Central memory CD8-positive, alpha-beta T cell (primary cell): ENCODE data around the gene DHFR.
A peak's percentile ranks its signal among the peaks of the same experiment; 100 is the strongest.

Experiments
- ATAC-seq: fragments of 150-1000 bp; cut with Tn5 transposase; replicated peaks from 2 replicates; pipeline ENCODE4 v1.10.0; 2022; ENCODE audit warnings: mild to moderate bottlenecking, moderate FRiP score, moderate number of reproducible peaks; ENCODE audit not compliant: poor library complexity, severe bottlenecking; ENCODE audit errors: extremely low read depth
- DNase-seq, 2 donors: peaks; one replicate each; pipeline ENCODE4 v3.0.0; 2021; ENCODE audit warnings: low spot score in 2 of 2
- H3K27ac Mint-ChIP-seq: one replicate; pipeline ENCODE4 v1.8.0; 2022; ENCODE audit warnings: low read depth, mild to moderate bottlenecking, moderate library complexity, mixed read lengths
- H3K27me3 Mint-ChIP-seq: one replicate; pipeline ENCODE4 v1.8.0; 2022; ENCODE audit warnings: mixed read lengths
- H3K36me3 Mint-ChIP-seq: one replicate; pipeline ENCODE4 v1.8.0; 2022; ENCODE audit warnings: mild to moderate bottlenecking, moderate library complexity, mixed read lengths; ENCODE audit not compliant: insufficient read depth
- H3K4me1 Mint-ChIP-seq: one replicate; pipeline ENCODE4 v1.8.0; 2022; ENCODE audit warnings: mixed read lengths
- H3K4me3 Mint-ChIP-seq: one replicate; pipeline ENCODE4 v1.8.0; 2022; ENCODE audit warnings: mild to moderate bottlenecking, moderate library complexity, mixed read lengths
- H3K9me3 Mint-ChIP-seq: one replicate; pipeline ENCODE4 v1.8.0; 2022; ENCODE audit warnings: mixed read lengths

DHFR gene

DNA sequence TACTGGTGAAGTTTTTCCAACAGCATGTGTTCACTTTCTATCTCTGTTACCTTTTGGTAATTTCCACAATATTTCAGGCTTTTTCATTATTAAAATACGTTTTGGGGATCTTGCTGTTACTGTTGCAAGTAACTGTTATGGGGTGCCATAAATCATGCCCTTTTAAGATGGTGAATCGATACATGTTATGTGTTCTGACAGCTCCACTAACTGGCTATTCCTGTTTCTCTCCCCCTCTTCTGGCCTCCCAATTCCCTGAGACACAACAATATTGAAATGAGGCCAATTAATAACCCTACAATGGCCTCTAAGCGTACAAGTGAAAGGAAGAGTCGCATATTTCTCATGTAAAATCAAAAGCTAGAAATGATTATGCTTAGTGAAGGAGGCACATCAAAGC lies 13.4 kb downstream of the DHFR start:
- DNase-seq (no peak), ATAC-seq (no peak)
- Mint-ChIP-seq H3K27ac (no peak overlapping the region), H3K9me3 (no peaks in the 10 kb centered on the region), H3K4me1 (peaks cover 15% of the 10 kb centered on the region), H3K27me3 (no peaks in the 10 kb centered on the region), H3K36me3 (peaks cover 40% of the 10 kb centered on the region), H3K4me3 (no peak overlapping the region)

DNA sequence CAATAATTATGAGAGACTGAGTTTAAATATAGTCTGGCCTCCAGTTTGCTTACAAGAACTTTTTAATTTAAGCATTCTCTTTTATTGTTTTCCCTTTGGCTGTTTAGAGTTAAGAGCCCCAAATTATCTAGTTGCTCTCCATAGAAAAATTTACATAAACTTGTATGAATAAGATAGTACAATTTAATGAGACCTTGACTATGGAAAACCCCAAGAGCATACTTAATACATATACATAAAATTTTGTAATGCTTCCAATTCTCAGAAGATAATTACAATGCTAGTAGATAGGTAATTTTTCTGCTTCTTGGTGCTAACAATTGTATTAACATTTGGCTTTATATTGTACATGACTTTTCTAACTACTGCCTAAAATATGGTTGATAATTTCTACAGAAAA lies 20.6 kb downstream of the DHFR start:
- Mint-ChIP-seq H3K36me3 (peaks cover 32% of the 10 kb centered on the region), H3K4me3 (no peak overlapping the region), H3K4me1 (peaks cover 5% of the 10 kb centered on the region), H3K9me3 (no peaks in the 10 kb centered on the region), H3K27me3 (no peaks in the 10 kb centered on the region), H3K27ac (no peak overlapping the region)
- ATAC-seq: no peak
- DNase-seq: no peak

DNA sequence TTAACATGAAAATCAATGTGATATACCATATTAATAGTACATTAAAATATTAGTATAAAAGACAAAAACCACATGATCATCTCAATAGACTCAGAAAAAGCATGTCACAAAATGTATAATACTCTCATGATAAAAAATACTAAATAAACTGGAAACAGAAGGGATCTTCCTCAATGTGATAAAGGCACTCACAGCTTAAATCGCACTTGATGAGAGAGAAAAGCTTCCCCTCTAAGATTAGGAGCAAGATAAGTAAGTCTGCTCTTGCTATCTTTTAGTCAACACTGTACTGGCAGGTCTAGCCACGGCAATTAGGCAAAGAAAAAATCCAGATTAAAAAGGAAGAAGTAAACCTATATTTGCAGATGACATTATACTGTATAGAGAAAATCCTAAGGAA lies 22.1 kb downstream of the DHFR start:
- no peaks in the 10 kb centered on the region for H3K9me3 Mint-ChIP-seq
- no peak for DNase-seq
- H3K4me3 Mint-ChIP-seq: no peak overlapping the region
- no peak overlapping the region for H3K27ac Mint-ChIP-seq
- no peak for ATAC-seq
- H3K27me3 Mint-ChIP-seq: no peaks in the 10 kb centered on the region
- no peaks in the 10 kb centered on the region for H3K4me1 Mint-ChIP-seq
- peaks cover 29% of the 10 kb centered on the region for H3K36me3 Mint-ChIP-seq

- H3K27me3 Mint-ChIP-seq: no peaks in the 10 kb centered on the region
- H3K9me3 Mint-ChIP-seq: no peaks in the 10 kb centered on the region
- peaks cover 22% of the 10 kb centered on the region for H3K36me3 Mint-ChIP-seq
- ATAC-seq (no peak), DNase-seq (no peak)
- H3K4me1 Mint-ChIP-seq: no peaks in the 10 kb centered on the region
- H3K27ac Mint-ChIP-seq: peak overlapping the region; percentile 10
- H3K4me3 Mint-ChIP-seq: no peak overlapping the region
Measured at GRCh38 chr5:80631278-80632259, 23.2 kb downstream of the DHFR start.

- H3K36me3 Mint-ChIP-seq: peaks cover 16% of the 10 kb centered on the region
- no peak overlapping the region for H3K27ac Mint-ChIP-seq
- H3K9me3 Mint-ChIP-seq: no peaks in the 10 kb centered on the region
- ATAC-seq (no peak), DNase-seq (no peak)
- no peaks in the 10 kb centered on the region for H3K27me3 Mint-ChIP-seq
- no peaks in the 10 kb centered on the region for H3K4me1 Mint-ChIP-seq
- no peak overlapping the region for H3K4me3 Mint-ChIP-seq
Measured at GRCh38 chr5:80629281-80629680, 25.5 kb downstream of the DHFR start.

GRCh38 chr5:80625230-80625629 lies 29.6 kb downstream of the DHFR start:
- Mint-ChIP-seq H3K9me3 (no peaks in the 10 kb centered on the region), H3K27ac (no peak overlapping the region), H3K27me3 (no peaks in the 10 kb centered on the region), H3K36me3 (peaks cover 7% of the 10 kb centered on the region), H3K4me3 (no peak overlapping the region), H3K4me1 (no peaks in the 10 kb centered on the region)
- DNase-seq (no peak), ATAC-seq (no peak)

DNA sequence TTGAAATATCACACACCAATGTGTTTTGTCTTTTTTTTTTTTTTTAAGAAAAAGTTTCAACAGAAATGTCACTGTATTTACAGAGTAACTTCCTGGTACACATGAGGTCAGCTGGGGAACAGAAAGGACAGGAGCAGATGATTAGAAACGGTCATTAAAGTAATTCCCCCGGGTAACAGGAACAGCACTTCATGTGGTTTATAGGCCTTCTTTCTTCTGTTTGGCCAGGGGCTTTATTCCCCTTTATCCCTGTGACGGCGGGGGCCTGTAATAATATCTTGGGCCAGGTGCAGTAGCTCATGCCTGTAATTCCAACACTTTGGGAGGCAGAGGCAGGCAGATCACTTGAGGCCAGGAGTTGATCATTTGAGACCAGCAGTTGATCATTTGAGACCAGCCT lies 30.8 kb downstream of the DHFR start:
- Mint-ChIP-seq H3K27ac (no peak overlapping the region), H3K4me3 (no peak overlapping the region), H3K9me3 (no peaks in the 10 kb centered on the region), H3K36me3 (no peaks in the 10 kb centered on the region), H3K27me3 (no peaks in the 10 kb centered on the region), H3K4me1 (no peaks in the 10 kb centered on the region)
- no peak for ATAC-seq
- DNase-seq: no peak

- Mint-ChIP-seq H3K27ac (no peak overlapping the region), H3K4me3 (no peak overlapping the region), H3K27me3 (no peaks in the 10 kb centered on the region), H3K9me3 (no peaks in the 10 kb centered on the region), H3K4me1 (no peaks in the 10 kb centered on the region), H3K36me3 (no peaks in the 10 kb centered on the region)
- DNase-seq (no peak), ATAC-seq (no peak)
Measured at GRCh38 chr5:80622756-80623155, 32.0 kb downstream of the DHFR start.

- H3K27me3 Mint-ChIP-seq: no peaks in the 10 kb centered on the region
- no peaks in the 10 kb centered on the region for H3K4me1 Mint-ChIP-seq
- DNase-seq (no peak), ATAC-seq (no peak)
- no peaks in the 10 kb centered on the region for H3K36me3 Mint-ChIP-seq
- H3K4me3 Mint-ChIP-seq: no peak overlapping the region
- no peak overlapping the region for H3K27ac Mint-ChIP-seq
- no peaks in the 10 kb centered on the region for H3K9me3 Mint-ChIP-seq
Measured at GRCh38 chr5:80620211-80620610, 34.6 kb downstream of the DHFR start.

GRCh38 chr5:80619086-80619485 lies 35.7 kb downstream of the DHFR start:
- no peaks in the 10 kb centered on the region for H3K4me1 Mint-ChIP-seq
- H3K4me3 Mint-ChIP-seq: no peak overlapping the region
- no peaks in the 10 kb centered on the region for H3K36me3 Mint-ChIP-seq
- no peaks in the 10 kb centered on the region for H3K9me3 Mint-ChIP-seq
- DNase-seq: no peak
- ATAC-seq: no peak
- H3K27ac Mint-ChIP-seq: no peak overlapping the region
- no peaks in the 10 kb centered on the region for H3K27me3 Mint-ChIP-seq

- H3K9me3 Mint-ChIP-seq: no peaks in the 10 kb centered on the region
- no peaks in the 10 kb centered on the region for H3K36me3 Mint-ChIP-seq
- H3K4me3 Mint-ChIP-seq: no peak overlapping the region
- ATAC-seq (no peak), DNase-seq (no peak)
- H3K4me1 Mint-ChIP-seq: no peaks in the 10 kb centered on the region
- no peaks in the 10 kb centered on the region for H3K27me3 Mint-ChIP-seq
- no peak overlapping the region for H3K27ac Mint-ChIP-seq
Measured at GRCh38 chr5:80618438-80618837, 36.3 kb downstream of the DHFR start.

DNA sequence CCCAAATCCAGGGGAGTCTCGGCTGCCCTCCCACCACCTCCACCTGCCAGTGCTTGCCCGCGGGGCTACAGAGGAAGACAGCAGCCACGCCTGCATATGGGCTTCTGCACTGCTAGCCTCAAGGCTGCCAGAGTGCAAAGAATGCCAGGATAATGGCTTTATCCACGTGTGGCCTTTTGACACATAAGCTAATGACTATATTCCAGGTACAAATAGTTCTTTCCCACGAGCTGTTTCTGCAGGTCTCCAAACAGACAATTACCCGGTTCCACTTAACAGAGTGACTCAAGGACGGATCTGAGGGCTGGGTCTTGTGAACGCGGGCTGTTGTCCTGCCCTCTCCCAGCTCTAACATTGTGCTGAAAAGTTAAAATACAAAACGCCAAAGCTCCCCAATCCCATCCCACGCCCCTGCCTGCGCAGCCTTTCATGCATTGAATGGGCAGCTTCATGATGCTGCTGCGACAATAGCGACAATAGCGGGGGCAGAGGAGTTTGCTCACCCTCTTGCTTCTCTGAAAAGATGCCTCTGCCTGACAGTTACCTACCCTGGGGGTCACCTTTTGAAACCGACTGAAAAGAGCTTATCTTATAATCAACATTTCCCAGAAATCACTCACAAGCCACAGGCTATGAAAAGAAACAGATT lies 39.4 kb downstream of the DHFR start:
- Mint-ChIP-seq H3K27me3 (no peaks in the 10 kb centered on the region), H3K27ac (no peak overlapping the region), H3K4me3 (no peak overlapping the region), H3K9me3 (peaks cover 5% of the 10 kb centered on the region), H3K4me1 (no peaks in the 10 kb centered on the region), H3K36me3 (no peaks in the 10 kb centered on the region)
- DNase-seq (no peak), ATAC-seq (no peak)

GRCh38 chr5:80609692-80610091 lies 45.1 kb downstream of the DHFR start:
- no peaks in the 10 kb centered on the region for H3K4me1 Mint-ChIP-seq
- ATAC-seq (no peak), DNase-seq (no peak)
- H3K4me3 Mint-ChIP-seq: no peak overlapping the region
- no peaks in the 10 kb centered on the region for H3K27me3 Mint-ChIP-seq
- H3K27ac Mint-ChIP-seq: no peak overlapping the region
- no peaks in the 10 kb centered on the region for H3K36me3 Mint-ChIP-seq
- H3K9me3 Mint-ChIP-seq: peaks cover 5% of the 10 kb centered on the region
